K562 (cell line): ENCODE measurements around the gene UQCRHL. TPM values are rescaled to one million over a fixed set of nuclear protein-coding genes. Genes with fewer than 3 reads are reported as not detected.

Experiments
- ATAC-seq: fragments of 200-7000 bp; cut with Tn5 transposase; 3 replicates; pipeline ENCODE4 v1.9.1; 2020; ENCODE audit warnings: moderate library complexity
- BruUV-seq: library from RNA; stranded (reverse); fragments of 400-500 nt; replicated peaks from 2 replicates; lab custom pipeline; 2021; lab: Mats Ljungman, UMichigan
- CTCF ChIA-PET: fragments of 300-600 bp; formaldehyde crosslinking; extraction: SDS; loops from one replicate; lab custom pipeline; 2021; ENCODE audit warnings: low intra/inter-chr PET ratio; lab: Yijun Ruan, JAX
- POLR2A ChIA-PET: fragments of 300-600, 350-650 bp; sonication (Branson Sonifier 250); formaldehyde crosslinking; extraction: SDS; loops from one replicate; lab custom pipeline; 2021; ENCODE audit warnings: antibody characterized with exemption, inconsistent platforms; lab: Yijun Ruan, JAX
- DNase-seq, 4 experiments: peaks; one replicate each; pipeline versions ENCODE4 v3.0.0 to v3.0.0-alpha.2; 2011 to 2018; ENCODE audit warnings: low spot score in 3 of 4, mixed read lengths in 3 of 4; ENCODE audit errors: extremely low read depth in 1 of 4
- FAIRE-seq: peaks from 2 replicates; lab custom pipeline; 2011; peaks lifted over from hg19 to GRCh38; lab: Jason Lieb, UNC
- H2AFZ ChIP-seq: 2 replicates; pipeline ENCODE4 v1.6.0; 2011; ENCODE audit warnings: low read depth, low read length, control low read depth, inconsistent platforms
- H3K27ac ChIP-seq: fragments of 200-600 bp; 3 replicates; pipeline ENCODE4 v1.8.0; 2011; ENCODE audit warnings: low read depth, mild to moderate bottlenecking, control low read depth, inconsistent platforms, low read length, moderate library complexity, mixed read lengths; ENCODE audit errors: extremely low read depth
- H3K27me3 ChIP-seq, 2 experiments: fragments of 300-600 bp in 1 of 2; 2 replicates in 1 of 2; 3 replicates in 1 of 2; pipeline versions ENCODE4 v1.6.0 to v1.8.0; 2011; ENCODE audit warnings: inconsistent platforms in 2 of 2, low read length in 2 of 2, mild to moderate bottlenecking in 1 of 2, mixed read lengths in 1 of 2, moderate library complexity in 1 of 2; ENCODE audit not compliant: control insufficient read depth in 2 of 2, insufficient read depth in 2 of 2
- H3K36me3 ChIP-seq: fragments of 300-600 bp; 3 replicates; pipeline ENCODE4 v1.8.0; 2011; ENCODE audit warnings: mild to moderate bottlenecking, low read length, inconsistent platforms; ENCODE audit not compliant: control insufficient read depth, insufficient read depth
- H3K4me1 ChIP-seq, 2 experiments: fragments of 200-600 bp in 1 of 2; replicated peaks in 1 of 2; 2 replicates in 1 of 2; 3 replicates in 1 of 2; pipeline versions ENCODE4 v1.5.1 to v1.8.0; 2011; ENCODE audit warnings: inconsistent platforms in 2 of 2, low read length in 2 of 2, mild to moderate bottlenecking in 1 of 2, mixed read lengths in 1 of 2, moderate library complexity in 1 of 2; ENCODE audit not compliant: control insufficient read depth in 2 of 2, insufficient read depth in 2 of 2
- H3K4me2 ChIP-seq: 2 replicates; pipeline ENCODE4 v1.6.1; 2011; ENCODE audit warnings: low read length, control low read depth, inconsistent platforms, mixed read lengths; ENCODE audit not compliant: insufficient read depth
- H3K4me3 ChIP-seq: fragments of 200-600 bp; sonication (generic), shearing (Covaris generic); 2 replicates; pipeline ENCODE4 v1.5.1; 2016; ENCODE audit warnings: control low read depth, inconsistent platforms
- H3K79me2 ChIP-seq: fragments of 200-600 bp; 3 replicates; pipeline ENCODE4 v1.8.0; 2011; ENCODE audit warnings: low read length, inconsistent platforms; ENCODE audit not compliant: control insufficient read depth, insufficient read depth
- H3K9ac ChIP-seq, 2 experiments: 2 replicates each; pipeline versions ENCODE4 v1.6.0 to v1.6.1; 2011; ENCODE audit warnings: low read depth in 2 of 2, low read length in 2 of 2, control low read depth in 1 of 2, inconsistent platforms in 1 of 2, mild to moderate bottlenecking in 1 of 2, mixed read lengths in 1 of 2; ENCODE audit not compliant: insufficient read depth in 1 of 2
- H3K9me1 ChIP-seq: one replicate; pipeline ENCODE4 v1.6.0; 2011; ENCODE audit warnings: inconsistent platforms, mild to moderate bottlenecking, low read length, moderate library complexity; ENCODE audit not compliant: control insufficient read depth, insufficient read depth
- H3K9me3 ChIP-seq: replicated peaks from 2 replicates; pipeline ENCODE4 v1.5.1; 2011; ENCODE audit warnings: low read depth, low read length, inconsistent platforms; ENCODE audit not compliant: control insufficient read depth, insufficient read depth
- H4K20me1 ChIP-seq: replicated peaks from 2 replicates; pipeline ENCODE4 v1.6.1; 2011; ENCODE audit warnings: low read length, inconsistent platforms, mixed read lengths; ENCODE audit not compliant: control insufficient read depth, insufficient read depth
- BCOR ChIP-seq: fragments of 450-650 bp; IDR thresholded peaks from 2 replicates; pipeline ENCODE4 v1.6.1; 2016
- CXXC5 ChIP-seq: fragments of 250-450 bp; sonication (Bioruptor Pico); IDR thresholded peaks from 2 replicates; pipeline ENCODE4 v1.8.0; 2022; ENCODE audit warnings: inconsistent platforms, mild to moderate bottlenecking, moderate library complexity
- FOS ChIP-seq: IDR thresholded peaks from 3 replicates; pipeline ENCODE4 v1.6.1; 2011; ENCODE audit not compliant: insufficient read length; ENCODE audit errors: extremely low read depth
- FOXO4 ChIP-seq: fragments of 450-650 bp; formaldehyde crosslinking; IDR thresholded peaks from 2 replicates; pipeline ENCODE4 v1.4.0; 2020; ENCODE audit warnings: mild to moderate bottlenecking, moderate library complexity
- HDAC6 ChIP-seq: IDR thresholded peaks from 2 replicates; pipeline ENCODE4 v1.6.1; 2012; ENCODE audit warnings: low read depth, mild to moderate bottlenecking, control low read depth, inconsistent platforms, low read length, moderate library complexity
- JUND ChIP-seq, 2 experiments: IDR thresholded peaks; 2 replicates in 1 of 2; 3 replicates in 1 of 2; pipeline ENCODE4 v1.6.1; 2011; ENCODE audit warnings: borderline replicate concordance in 2 of 2, low read depth in 2 of 2, low read length in 2 of 2, improper control_type of control experiment in 1 of 2, missing biosample characterization in 1 of 2, missing genetic modification characterization in 1 of 2, missing genetic modification reagents in 1 of 2
- MBD1 ChIP-seq: fragments of 250-450 bp; sonication (Bioruptor Pico); IDR thresholded peaks from 2 replicates; pipeline ENCODE4 v1.8.0; 2022; ENCODE audit warnings: inconsistent platforms
- PML ChIP-seq: IDR thresholded peaks from 2 replicates; pipeline ENCODE4 v1.6.1; 2012; ENCODE audit warnings: low read length, inconsistent platforms
- SOX6 ChIP-seq: fragments of 450-650 bp; IDR thresholded peaks from 2 replicates; pipeline ENCODE4 v1.6.1; 2014; ENCODE audit warnings: mild to moderate bottlenecking
- THRAP3 ChIP-seq: fragments of 450-650 bp; IDR thresholded peaks from 2 replicates; pipeline ENCODE4 v1.6.1; 2016; ENCODE audit warnings: mild to moderate bottlenecking, inconsistent platforms, borderline replicate concordance
- TOE1 ChIP-seq, 2 experiments: fragments of 450-650 bp in 1 of 2; sonication (generic) in 1 of 2; formaldehyde crosslinking in 1 of 2; IDR thresholded peaks; 2 replicates each; pipeline versions ENCODE4 v1.7.1 to v1.8.0; 2016 to 2022; ENCODE audit warnings: borderline replicate concordance in 2 of 2, mild to moderate bottlenecking in 2 of 2, antibody characterized with exemption in 1 of 2, inconsistent platforms in 1 of 2, low read depth in 1 of 2, missing genetic modification reagents in 1 of 2, moderate library complexity in 1 of 2
- ZC3H8 ChIP-seq: fragments of 450-650 bp; IDR thresholded peaks from 2 replicates; pipeline ENCODE4 v1.6.1; 2017
- ZNF124 ChIP-seq: sonication (generic); formaldehyde crosslinking; IDR thresholded peaks from 2 replicates; pipeline ENCODE4 v1.8.1; 2022; ENCODE audit warnings: missing genetic modification reagents
- ZNF717 ChIP-seq: fragments of 250-450 bp; sonication (Bioruptor Pico); IDR thresholded peaks from 2 replicates; pipeline ENCODE4 v1.5.0; 2021
- WGBS: fragments of 100-300 bp; shearing (Covaris generic); methylation state at CpG from one replicate; pipeline ENCODE4 v1.1.6; 2016; ENCODE audit warnings: low coverage, mixed read lengths; ENCODE audit not compliant: insufficient coverage; ENCODE audit errors: missing lambda C conversion rate; 5-methylcytosine and 5-hydroxymethylcytosine counted together
- in situ Hi-C: fragments of 300-500 bp; cut with MboI; formaldehyde crosslinking; loops from 4 replicates; pipeline ENCODE4 v1.15.0; 2018; ENCODE audit warnings: inconsistent platforms, mixed read lengths
- intact Hi-C: fragments of 100-400 bp; cut with micrococcal nuclease; formaldehyde crosslinking; loops from 2 replicates; pipeline ENCODE4 v1.14.2; 2022
- polyA plus RNA-seq, 8 experiments: library from polyadenylated mRNA; depleted of rRNA in 4 of 8; stranded (reverse) in 5 of 8; unstranded in 3 of 8; fragments of >200 nt; fragmentation: Nextera tagmentation in 2 of 8; fragmentation: Illumina TruSeq in 1 of 8; extraction: Ambion mirVana in 2 of 8; extraction: Trizol in 1 of 8; gene quantifications; 2 replicates each; pipeline versions ENCODE4 v1.2.1 to v1.2.3, GENCODE V29; 2011 to 2014; ENCODE audit warnings: inconsistent platforms in 1 of 8, missing spikeins in 1 of 8
- total RNA-seq, 7 experiments: library from RNA; depleted of rRNA in 6 of 7; stranded (reverse); fragments of >200 nt in 6 of 7; fragmentation: Illumina TruSeq in 2 of 7; extraction: Trizol in 2 of 7; gene quantifications; 2 replicates each; pipeline versions ENCODE4 v1.2.1 to v1.2.3, GENCODE V29; 2011 to 2021; ENCODE audit warnings: low replicate concordance in 1 of 7

Gene UQCRHL
- total and polyA plus RNA-seq, 9 of the 15 experiments (the other 6 are each of a cell fraction or from before 2014, with no cell fraction given), result 5.1 to 41.3 (median 21.8) TPM

GRCh38 chr1:15851210-15852035, 44.0 kb upstream of the UQCRHL start:
- Histone ChIP-seq H3K4me1 (peaks cover 8 to 24% of the 10 kb centered on the region in 2 experiments; a peak in 4 of 5 replicates), H3K79me2 (peaks cover 99% of the 10 kb centered on the region), H3K27ac (peak overlapping the region; percentile 97; the same call in 2 of the 3 replicates), H3K4me3 (peak overlapping the region; percentile 2; the same call in 1 of the 2 replicates), H3K9me3 (no peaks in the 10 kb centered on the region), H2AFZ (no peak overlapping the region), H3K9ac (peak overlapping the region in 1 of 2 experiments; percentile 88; a peak in 2 of 4 replicates), H3K4me2 (peak overlapping the region; percentile 50; the same call in 1 of the 2 replicates), H3K36me3 (peaks cover 11% of the 10 kb centered on the region; the same call in 2 of the 3 replicates), H3K9me1 (no peaks in the 10 kb centered on the region), H3K27me3 (no peaks in the 10 kb centered on the region), H4K20me1 (0 out of 2 replicates have a peak, but pooled peaks cover 4% of the 10 kb centered on the region)
- CTCF ChIA-PET, result no interaction called here
- BruUV-seq, result no TSS peak
- 23% methylated on average over 16 of the region's 16 CpGs for WGBS
- ATAC-seq (no peak), DNase-seq (peak in 1 of 4 experiments; percentile 40), FAIRE-seq (peak; percentile 6)
- POLR2A ChIA-PET, result interaction anchor here (0.8 to 10.4 kb wide), 10 partner anchors 8 to 35 kb away, joined by 3 to 133 read pairs (median 6); no protein-coding TSS in a partner anchor
- intact Hi-C loops, result no loop called here
- in situ Hi-C loops, result loop anchor here (25.0 kb wide), 1 partner anchor 1011 kb away; no protein-coding TSS in a partner anchor
- TF ChIP-seq BCOR (peak; percentile 55), FOXO4 (CRISPR knock-in tag) (no peak), JUND (IDR thresholded peaks at IDR 0.05; ENCODE audit: borderline replicate concordance, low read depth, low read length) (no peak), JUND (tag; IDR thresholded peaks at IDR 0.05; ENCODE audit: borderline replicate concordance, low read depth, low read length) (no peak), ZC3H8 (no peak), THRAP3 (no peak), FOS (no peak), PML (no peak), ZNF717 (CRISPR knock-in tag) (no peak), CXXC5 (no peak), MBD1 (CRISPR knock-in tag) (0 out of 2 replicates have a peak, but pooled peaks have one; percentile 25), SOX6 (peak; percentile 40; the same call in 1 of the 2 replicates), TOE1 (IDR thresholded peaks at IDR 0.05; ENCODE audit: borderline replicate concordance) (0 out of 2 replicates have a peak, but pooled peaks have one; percentile 27), TOE1 (CRISPR knock-in tag; IDR thresholded peaks at IDR 0.05; ENCODE audit: borderline replicate concordance, low read depth) (no peak), ZNF124 (CRISPR knock-in tag) (no peak), HDAC6 (no peak)
